Mesenteric fat pad (tissue), 1 donor: ENCODE data around the gene INS. TPM values are rescaled to one million over a fixed set of nuclear protein-coding genes. Genes with fewer than 3 reads are reported as not detected.
"Not testable (repeated sequence)": the region's sequence is repeated elsewhere in the genome, so short reads cannot be mapped to it uniquely, and the experiment has no call there.

Source experiments
- DNase-seq: peaks from one replicate; pipeline ENCODE4 v3.0.0-alpha.2; 2020; ENCODE audit warnings: low spot score
- total RNA-seq: library from RNA; stranded (reverse); fragmentation: NEBNext Ultra II Directional; extraction: Animal tissue kit (Norgen Biotek cat#: 25700); gene quantifications from one replicate; pipeline ENCODE4 v1.2.1, GENCODE V29; 2021
- donor health status: DM: yes; HTN: yes; CAD: no.

The INS gene
- total RNA-seq, 1 donor from 2014 or later = 0.74 TPM

DNA sequence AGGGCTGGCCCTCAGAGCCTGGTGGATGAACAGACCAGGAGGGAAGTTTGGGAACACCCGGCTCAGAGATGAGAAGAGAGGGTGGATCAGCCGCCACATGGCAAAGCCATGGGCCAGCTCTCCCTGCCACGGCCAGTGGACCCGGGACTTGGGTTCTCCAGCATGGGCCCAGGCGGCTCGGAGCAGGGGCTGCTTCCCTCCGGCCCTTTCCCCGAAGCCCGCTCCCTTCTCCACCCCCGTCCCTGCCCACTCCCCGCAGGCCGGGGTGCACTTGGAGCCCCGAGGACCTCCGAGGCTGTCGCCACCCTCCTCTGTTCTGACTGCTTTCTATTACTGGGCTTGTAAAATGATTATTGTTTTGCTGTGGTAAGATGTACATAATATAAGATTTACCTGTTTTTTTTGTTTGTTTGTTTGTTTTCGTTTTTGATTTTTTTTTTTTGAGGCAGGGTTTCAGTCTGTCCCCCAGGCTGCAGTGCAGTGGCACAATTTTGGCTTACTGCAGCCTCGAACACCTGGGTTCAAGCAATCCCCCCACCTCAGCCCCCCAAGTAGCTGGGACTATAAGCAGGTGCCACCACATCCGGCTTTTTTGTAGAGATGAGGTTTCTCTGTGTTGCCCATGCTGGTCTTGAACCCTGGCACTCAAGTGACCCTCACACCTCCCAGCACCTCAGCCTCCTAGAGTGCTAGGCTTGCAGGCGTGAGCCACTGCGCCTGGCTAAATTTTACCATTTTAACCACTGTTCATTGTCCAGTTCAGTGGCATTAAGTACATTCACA is 21.9 kb upstream of the INS start:
- no peak for DNase-seq

- no peak for DNase-seq
Observed at GRCh38 chr11:2182075-2182474, 21.1 kb upstream of the INS start.

- DNase-seq = no peak
Observed at GRCh38 chr11:2180789-2181370, 19.9 kb upstream of the INS start.

DNA sequence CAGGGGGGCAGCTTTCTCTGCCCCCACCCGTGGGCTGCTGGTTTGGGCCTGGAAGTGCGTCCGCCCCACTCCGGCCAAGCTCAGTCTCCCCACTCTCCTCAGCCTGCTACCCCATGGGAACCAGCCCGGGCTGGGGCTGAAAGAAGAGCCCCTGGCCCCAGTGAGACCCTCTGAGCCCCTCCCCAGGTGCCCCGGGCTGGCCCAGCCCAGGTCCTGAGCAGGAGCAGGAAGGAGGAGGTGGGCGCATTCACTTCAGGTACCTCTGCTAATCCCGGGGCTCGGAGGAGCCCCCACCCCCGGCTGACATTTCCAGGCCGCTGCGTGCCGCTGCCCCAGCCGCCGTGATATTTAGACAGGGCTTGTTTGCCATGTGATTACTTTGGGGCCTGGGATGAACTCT is 19.3 kb upstream of the INS start:
- DNase-seq = no peak

DNA sequence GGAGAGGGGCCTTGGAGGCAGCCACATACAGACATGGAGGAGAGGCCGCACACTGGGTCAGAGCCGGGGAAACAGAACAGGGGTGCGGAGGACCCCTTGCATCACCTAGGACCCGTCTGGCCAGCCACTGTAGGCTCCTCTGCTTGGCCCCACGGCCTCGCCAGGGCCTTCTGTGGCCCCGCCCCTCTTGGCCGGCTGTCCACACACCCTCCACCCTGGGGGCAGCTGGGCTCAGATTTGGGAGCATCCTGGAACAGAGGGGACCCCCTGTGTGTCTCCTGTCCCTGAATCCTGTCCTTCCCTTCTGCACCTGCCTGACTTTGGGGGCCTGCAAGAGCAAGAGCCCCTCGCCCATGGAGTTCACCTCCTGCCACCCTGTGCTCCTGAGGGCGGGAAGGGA is 18.5 kb upstream of the INS start:
- no peak for DNase-seq

DNA sequence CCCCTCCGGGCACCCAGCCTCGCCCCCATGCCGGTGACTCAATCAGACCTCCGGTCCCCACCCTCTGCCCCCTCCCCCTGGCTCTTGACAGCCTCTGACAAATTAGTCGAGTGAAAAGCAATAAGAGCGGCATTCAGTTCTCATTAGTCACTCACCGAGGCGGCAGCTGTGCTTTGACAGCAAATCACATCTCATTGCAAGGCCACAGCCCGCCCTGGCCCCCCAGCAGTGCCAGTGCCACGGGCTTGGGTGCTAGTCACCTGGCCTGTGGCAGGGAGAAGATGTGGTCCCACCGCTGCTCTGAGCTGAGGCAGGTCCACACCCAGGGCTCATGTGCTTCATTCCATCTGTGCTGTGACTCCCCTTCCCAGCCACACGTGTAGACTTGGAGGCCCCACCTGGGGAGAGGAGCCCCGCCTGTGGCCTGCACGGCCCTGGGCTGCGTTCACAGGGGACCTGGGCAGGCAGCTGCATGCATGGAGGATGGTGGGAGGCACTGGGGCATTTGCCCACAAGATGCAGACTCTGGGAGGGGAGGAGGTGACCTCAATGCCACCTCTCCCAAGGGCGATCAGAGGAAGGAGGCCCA is 18.0 kb upstream of the INS start:
- DNase-seq = no peak

DNA sequence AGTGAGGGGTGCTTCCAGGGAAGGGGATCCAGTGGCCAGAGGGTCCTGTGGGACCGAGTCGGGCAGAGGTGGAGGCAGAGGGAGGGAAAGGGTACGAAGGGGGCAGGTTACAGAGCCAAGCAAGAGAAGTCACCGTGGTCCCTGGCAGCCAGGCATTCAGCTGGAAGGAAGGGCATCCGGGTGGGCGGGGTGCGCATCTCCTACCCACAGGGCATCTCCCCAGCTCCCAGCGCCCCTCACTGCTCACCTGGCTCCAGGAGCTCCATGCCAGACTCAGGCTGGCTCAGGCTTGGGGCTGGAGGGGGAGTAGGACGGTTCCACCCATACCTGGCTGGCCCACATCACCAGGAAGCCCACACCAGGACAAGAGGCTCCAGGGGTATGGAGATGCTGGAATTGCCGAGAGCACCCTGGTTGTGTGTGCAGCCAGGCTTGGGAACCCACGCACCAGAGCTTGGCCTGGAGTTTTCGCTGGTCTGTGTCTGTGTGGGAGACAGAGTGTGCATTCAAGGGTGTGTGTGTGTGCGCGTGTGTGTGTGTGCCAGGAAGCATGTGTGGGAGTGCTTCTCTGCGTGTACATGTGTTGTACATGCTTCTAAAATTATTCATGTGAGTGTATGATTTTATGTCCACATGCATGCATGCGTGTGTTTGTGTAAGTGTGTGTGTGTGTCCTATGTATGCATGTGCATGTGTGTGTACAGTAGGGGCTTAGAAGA is 17.2 kb upstream of the INS start:
- not testable (repeated sequence) for DNase-seq

- no peak for DNase-seq
Observed at GRCh38 chr11:2177076-2177475, 16.1 kb upstream of the INS start.

DNA sequence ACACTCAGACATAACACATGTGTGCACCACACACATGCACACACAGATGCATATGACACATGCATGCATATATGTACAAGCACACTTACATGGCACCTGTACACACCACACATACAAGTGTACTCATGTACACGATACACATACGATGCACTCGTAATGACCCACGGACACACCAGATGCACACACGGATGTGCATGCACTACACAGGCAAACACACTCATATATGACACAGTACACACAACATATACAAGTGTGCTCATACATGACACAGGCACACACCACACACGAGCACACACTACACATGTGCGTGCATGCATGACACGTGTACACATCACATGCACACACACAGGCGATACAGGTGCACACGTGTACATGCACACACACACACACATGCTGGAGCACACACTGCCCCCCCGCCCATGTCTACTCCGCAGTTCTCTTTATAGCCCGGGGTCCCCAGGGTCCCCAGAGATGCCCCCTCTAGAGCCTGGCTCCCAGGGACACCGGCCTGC is 15.4 kb upstream of the INS start:
- no peak for DNase-seq

GRCh38 chr11:2175659-2176058 is 14.7 kb upstream of the INS start:
- DNase-seq = no peak

GRCh38 chr11:2174361-2174760 is 13.4 kb upstream of the INS start:
- no peak for DNase-seq

GRCh38 chr11:2173761-2174160 is 12.8 kb upstream of the INS start:
- no peak for DNase-seq

DNA sequence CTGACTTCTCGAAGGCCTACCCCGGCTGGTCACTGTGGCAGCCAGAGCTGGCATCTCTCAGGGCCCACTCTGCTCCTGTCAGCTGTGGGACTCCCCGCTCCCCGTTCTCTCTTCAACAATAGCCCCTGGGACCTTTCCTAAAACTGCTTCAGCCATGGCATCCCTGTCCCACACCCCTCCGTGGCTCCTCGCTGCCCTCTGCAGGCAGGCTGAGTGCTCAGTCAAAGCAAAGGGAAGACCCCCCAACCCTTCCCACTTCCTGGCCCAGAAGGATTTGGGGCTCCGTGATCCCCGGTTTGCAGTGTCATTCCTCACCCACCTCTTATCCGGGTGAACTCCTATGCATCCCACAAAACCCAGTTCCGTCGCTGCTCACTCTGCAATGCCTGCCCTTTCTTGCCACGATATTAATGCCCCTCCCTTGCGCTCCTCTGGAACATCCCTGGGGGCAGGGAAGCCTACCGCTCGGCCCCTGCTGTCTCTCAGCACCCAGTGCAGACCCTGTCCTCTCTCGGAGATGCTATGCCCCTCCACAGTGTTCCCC is 12.2 kb upstream of the INS start:
- DNase-seq = no peak

GRCh38 chr11:2172676-2173075 is 11.7 kb upstream of the INS start:
- no peak for DNase-seq

DNA sequence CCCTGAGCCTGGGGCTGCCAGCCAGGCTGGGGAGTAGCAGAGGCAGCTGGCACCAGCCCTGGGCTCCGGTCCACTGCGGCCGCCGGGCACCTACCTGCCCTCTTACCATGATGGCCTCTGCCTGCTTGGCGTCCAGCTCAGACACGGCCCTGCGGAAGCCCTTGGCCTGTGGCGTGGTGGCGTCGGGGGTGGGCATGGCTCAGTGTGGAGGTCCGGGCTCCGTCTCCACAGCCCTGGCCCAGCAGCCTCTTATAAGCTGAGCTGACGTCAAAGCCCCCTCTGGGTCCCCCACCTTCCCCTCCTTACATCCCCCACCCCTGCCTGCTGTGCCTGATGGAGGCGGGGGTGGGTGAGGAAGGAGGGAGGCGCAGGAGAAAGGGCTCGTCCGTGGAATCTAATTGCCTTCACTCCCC is 10.6 kb upstream of the INS start, which contains the start of gene TH:
Gene TH, minus strand, starts transcription at position 225 of the 413 bp plus-strand sequence. Its CDS starts 29 bp downstream, at position 196.
- no peak for DNase-seq

GRCh38 chr11:2169626-2170570 is 8.9 kb upstream of the INS start:
- DNase-seq = no peak

GRCh38 chr11:2169005-2169378 is 8.0 kb upstream of the INS start:
- no peak for DNase-seq

DNA sequence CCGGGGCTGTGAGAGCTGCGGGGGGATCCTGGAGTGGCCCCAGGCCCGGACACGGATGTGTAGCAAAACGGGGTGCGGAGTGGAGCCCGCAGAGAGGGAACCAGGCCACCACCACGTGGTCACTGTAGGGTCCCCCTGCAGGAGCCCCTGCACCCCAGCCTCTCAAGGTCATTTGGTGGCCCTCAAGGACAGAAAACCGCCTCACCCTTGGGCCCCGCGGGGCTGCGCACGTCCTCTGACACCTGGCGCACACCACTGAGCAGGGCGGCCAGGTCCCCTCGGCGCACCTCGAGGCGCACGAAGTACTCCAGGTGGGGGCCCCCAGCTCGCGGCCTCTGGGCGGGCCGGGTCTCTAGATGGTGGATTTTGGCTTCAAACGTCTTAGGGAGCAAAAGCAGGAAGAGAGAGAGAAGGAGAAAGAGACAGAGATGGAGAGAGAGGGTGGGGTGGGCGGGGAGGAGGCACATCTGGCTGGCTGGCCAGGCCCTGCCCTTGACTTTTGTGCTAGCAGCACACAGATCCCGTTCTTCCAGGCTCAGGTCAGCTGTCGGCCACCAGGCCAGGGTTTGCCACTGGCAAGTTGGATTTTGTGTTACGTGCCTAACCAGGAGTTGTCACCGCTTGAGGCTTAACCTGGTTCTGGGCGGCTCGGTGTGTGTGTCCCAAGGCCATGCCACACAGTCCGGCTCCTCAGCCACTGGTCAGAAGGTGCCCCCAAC is 7.4 kb upstream of the INS start:
- no peak for DNase-seq

DNA sequence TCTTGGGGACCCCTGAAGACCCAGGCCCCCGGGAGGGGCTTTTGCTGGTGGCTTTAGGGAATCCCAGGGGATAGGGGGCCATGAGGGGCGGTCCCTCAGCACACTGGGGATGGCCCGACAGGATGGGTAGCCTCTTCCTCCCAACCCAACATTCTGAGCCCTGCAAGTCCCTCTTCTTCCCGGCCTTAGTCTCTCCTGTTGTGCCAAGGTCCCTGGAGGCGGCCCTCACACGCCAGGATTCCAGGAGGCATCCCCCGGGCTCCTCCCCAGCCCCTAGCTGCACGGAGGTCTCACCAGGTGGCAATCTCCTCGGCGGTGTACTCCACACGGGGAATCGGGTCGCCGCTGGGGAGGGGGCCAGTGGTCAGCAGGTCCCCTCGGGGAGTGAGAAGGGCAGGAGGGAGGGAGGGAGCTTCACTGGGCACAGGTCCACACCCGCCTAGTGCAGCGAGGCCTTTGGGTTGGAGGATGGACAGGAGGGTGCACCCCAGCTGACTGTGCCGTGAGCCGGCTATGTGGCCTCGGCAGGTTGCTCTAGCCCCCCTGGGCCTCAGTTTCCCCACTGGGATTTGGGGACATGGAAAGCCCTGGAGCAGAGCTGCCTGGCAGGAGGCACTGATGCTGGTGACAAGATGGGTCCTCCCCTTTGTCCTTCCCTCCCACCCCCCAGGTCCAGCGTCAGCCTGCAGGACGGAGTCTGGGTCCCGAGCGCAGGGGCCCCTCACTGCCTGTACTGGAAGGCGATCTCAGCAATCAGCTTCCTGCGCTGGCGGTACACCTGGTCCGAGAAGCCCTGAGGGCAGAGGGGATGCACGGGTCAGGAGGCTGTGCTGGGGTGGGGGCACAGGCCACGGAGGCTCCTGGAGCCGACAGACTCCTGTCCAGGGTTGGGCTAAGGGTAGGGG is 6.4 kb upstream of the INS start:
- DNase-seq = no peak
